Colonic mucosa (tissue), 4 donors: Measurements from ENCODE around the gene PTPRN2. TPM values are rescaled to one million over a fixed set of nuclear protein-coding genes. Genes with fewer than 3 reads are reported as not detected.

Experiments
- DNase-seq: peaks from one replicate; pipeline ENCODE4 v3.0.0-alpha.2; 2020
- H3K27ac ChIP-seq: fragments of 200-600 bp; one replicate; pipeline ENCODE4 v1.8.0; 2021
- H3K27me3 ChIP-seq: fragments of 200-600 bp; one replicate; pipeline ENCODE4 v1.8.0; 2021
- H3K36me3 ChIP-seq: fragments of 200-600 bp; one replicate; pipeline ENCODE4 v1.8.0; 2021
- H3K4me1 ChIP-seq: fragments of 200-600 bp; one replicate; pipeline ENCODE4 v1.8.0; 2021; ENCODE audit warnings: mild to moderate bottlenecking
- H3K4me3 ChIP-seq: fragments of 200-600 bp; one replicate; pipeline ENCODE4 v1.8.0; 2021
- H3K9ac ChIP-seq, 2 donors: one replicate each; pipeline ENCODE4 v1.7.0; 2013; ENCODE audit warnings: control low read depth in 2 of 2, low read depth in 2 of 2, low read length in 2 of 2
- H3K9me3 ChIP-seq: fragments of 200-600 bp; one replicate; pipeline ENCODE4 v1.8.0; 2021
- intact Hi-C: fragments of 100-400 bp; cut with DNase I; formaldehyde crosslinking; loops from one replicate; pipeline ENCODE4 v1.14.1; 2022
- total RNA-seq, 2 donors: library from RNA; stranded (reverse); fragmentation: NEBNext Ultra II Directional in 1 of 2; extraction: Animal tissue kit (Norgen Biotek cat#: 25700) in 1 of 2; gene quantifications; one replicate each; pipeline ENCODE4 v1.2.1, GENCODE V29; 2021
- TF ChIP-seq, protein P1 (sequence below): fragments of 200-600 bp; IDR thresholded peaks from one replicate; pipeline ENCODE4 v1.8.0; 2022; ENCODE audit warnings: antibody characterized with exemption, mild to moderate bottlenecking
- donor health status: healthy.
- donor health status: DM: no; HTN: no; CAD: no.
- donor health status: DM: no; HTN: no; CAD: no.

PTPRN2 gene
- total RNA-seq, 2 donors from 2014 or later, result 14.7 to 21.6 TPM

DNA sequence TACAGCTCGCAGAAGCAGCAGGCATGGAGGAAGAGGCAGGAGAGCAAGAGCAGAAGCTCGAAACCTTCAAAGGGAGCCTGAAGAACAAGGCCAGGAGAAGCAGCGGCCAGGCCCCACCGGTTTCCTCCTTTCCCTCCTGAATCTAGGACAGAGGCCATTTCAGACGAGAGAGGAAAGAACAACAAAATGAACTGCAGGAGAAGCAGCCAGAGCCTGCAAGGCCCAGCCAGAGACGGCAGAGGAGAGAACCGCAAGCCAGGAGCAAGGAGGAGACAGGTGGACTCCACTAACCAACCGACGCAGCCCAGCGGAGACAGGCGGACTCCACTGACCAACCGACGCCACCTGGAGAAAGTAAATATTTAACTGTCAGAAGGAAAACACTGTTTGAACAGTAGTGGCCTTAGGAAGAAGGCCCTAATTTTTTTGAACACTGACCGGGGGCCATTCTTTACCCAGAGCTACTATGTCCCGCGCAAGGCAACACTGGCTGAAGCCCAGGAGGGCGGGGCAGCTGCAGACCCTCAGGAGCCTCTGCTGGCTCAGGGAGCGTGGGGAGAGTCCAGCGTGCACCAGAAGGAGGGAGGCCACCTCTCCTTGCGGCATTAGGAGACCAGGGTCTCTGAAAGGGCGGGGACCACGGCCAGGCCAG, 559.2 kb downstream of the PTPRN2 start:
- TF ChIP-seq, protein P1, sequence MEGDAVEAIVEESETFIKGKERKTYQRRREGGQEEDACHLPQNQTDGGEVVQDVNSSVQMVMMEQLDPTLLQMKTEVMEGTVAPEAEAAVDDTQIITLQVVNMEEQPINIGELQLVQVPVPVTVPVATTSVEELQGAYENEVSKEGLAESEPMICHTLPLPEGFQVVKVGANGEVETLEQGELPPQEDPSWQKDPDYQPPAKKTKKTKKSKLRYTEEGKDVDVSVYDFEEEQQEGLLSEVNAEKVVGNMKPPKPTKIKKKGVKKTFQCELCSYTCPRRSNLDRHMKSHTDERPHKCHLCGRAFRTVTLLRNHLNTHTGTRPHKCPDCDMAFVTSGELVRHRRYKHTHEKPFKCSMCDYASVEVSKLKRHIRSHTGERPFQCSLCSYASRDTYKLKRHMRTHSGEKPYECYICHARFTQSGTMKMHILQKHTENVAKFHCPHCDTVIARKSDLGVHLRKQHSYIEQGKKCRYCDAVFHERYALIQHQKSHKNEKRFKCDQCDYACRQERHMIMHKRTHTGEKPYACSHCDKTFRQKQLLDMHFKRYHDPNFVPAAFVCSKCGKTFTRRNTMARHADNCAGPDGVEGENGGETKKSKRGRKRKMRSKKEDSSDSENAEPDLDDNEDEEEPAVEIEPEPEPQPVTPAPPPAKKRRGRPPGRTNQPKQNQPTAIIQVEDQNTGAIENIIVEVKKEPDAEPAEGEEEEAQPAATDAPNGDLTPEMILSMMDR, result no peak
- Histone ChIP-seq H3K4me1 (no peaks in the 10 kb centered on the region), H3K27ac (no peak overlapping the region), H3K27me3 (no peaks in the 10 kb centered on the region), H3K36me3 (no peaks in the 10 kb centered on the region), H3K9ac (no peak overlapping the region), H3K4me3 (no peak overlapping the region), H3K9me3 (no peaks in the 10 kb centered on the region)
- intact Hi-C loops, result no loop called here
- peak; percentile 29 for DNase-seq

DNA sequence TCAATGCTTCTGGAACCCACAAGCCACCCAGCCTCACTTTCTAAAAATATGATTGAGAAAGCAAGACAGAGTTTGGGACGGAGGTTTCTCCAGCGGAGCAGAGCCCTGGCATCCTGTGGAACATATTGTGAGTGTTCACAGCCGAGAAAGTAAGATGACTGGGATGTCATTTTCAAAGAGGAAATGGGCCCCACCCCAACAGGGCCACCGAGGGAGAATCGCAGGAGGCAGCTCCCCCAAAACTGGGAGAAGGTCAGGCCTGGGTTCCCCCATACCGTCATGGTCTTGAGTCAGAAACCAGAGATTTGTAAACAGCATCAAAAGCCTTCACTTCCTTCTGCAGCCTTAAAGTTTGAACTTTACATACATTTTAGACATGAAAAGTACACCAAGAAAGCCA, 560.0 kb downstream of the PTPRN2 start:
- no peak overlapping the region for H3K9ac ChIP-seq
- TF ChIP-seq, protein P1, result no peak
- no peak for DNase-seq
- no peaks in the 10 kb centered on the region for H3K36me3 ChIP-seq
- no peak overlapping the region for H3K4me3 ChIP-seq
- H3K27me3 ChIP-seq, result no peaks in the 10 kb centered on the region
- no peaks in the 10 kb centered on the region for H3K4me1 ChIP-seq
- intact Hi-C loops, result no loop called here
- H3K27ac ChIP-seq, result no peak overlapping the region
- H3K9me3 ChIP-seq, result no peaks in the 10 kb centered on the region

DNA sequence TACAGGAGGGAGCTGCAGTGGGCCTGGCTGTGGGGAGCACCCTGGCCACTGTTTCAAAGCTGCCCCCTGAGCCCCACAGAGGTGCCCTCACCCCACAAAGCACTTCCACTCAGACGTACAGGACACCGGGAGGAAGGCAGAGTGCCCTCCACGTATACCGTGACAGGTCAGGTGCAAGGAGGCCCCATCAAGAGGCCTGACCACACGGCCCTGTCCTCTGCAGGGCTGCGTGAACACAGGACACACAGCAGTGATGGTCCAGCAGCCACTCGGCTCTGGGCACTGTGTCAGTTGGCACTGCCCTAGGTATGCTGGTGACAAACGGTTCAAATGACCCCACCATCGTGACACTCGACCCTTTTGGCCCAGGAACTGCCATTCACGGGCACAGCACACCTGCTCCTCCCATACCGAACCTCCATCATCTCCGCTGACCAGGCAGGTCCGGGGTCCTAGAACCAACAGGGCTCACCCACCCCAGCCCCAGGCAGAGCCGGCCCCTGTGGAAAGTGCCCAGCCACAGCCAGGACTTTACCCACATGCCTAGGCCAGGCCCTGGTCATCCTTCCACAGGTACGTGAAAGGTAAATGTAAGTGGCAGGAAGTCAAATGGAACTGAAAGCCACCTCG, 560.9 kb downstream of the PTPRN2 start:
- Histone ChIP-seq H3K27me3 (no peaks in the 10 kb centered on the region), H3K9ac (no peak overlapping the region), H3K36me3 (no peaks in the 10 kb centered on the region), H3K4me1 (no peaks in the 10 kb centered on the region), H3K9me3 (no peaks in the 10 kb centered on the region), H3K27ac (no peak overlapping the region), H3K4me3 (no peak overlapping the region)
- intact Hi-C loops, result no loop called here
- TF ChIP-seq, protein P1, result no peak
- no peak for DNase-seq

DNA sequence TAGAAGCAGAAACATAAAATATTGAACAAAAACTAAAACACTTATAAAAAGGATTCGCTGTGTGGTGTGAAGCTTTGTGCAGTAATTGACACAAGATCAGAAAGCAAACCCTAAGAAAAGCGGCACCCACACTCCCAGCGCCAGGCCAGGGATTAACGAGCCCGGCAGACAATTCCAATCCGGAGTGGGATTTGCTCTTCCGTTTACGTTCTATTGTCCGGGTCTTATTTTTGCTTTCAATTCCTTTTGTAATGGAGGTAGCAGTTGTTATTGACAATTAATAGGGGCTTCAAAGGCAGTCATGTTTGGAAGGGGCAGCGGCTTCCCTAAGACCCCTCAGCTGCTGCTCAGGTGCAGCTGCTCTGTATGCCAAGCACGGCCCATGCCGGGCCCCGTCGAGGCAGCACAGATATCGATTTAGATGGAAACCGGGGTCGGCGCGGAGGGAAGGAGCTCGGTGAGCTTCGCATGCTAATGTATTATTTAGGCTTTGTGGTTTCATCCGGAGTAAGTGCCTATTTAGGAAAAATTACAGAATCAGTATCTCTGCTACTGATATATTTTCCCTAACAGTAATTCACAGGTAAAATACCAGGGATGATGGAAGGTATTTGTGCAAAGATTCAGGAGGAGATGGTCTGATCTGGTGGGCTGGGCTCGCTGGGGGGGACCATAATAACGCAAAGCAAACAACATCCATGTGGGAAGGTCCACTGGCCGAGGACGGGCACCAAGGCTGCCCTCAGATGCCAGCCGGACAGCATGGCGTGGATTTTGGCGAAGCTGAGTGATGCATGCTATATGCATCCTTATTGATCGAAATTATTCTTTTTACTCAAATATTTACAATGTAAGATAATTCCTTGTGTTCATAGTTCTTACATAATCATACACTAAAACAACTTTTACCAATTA, 561.7 kb downstream of the PTPRN2 start:
- no peak for DNase-seq
- no peaks in the 10 kb centered on the region for H3K9me3 ChIP-seq
- TF ChIP-seq, protein P1, result no peak
- no peak overlapping the region for H3K4me3 ChIP-seq
- H3K4me1 ChIP-seq, result no peaks in the 10 kb centered on the region
- no peaks in the 10 kb centered on the region for H3K36me3 ChIP-seq
- H3K27me3 ChIP-seq, result no peaks in the 10 kb centered on the region
- no peak overlapping the region for H3K9ac ChIP-seq
- H3K27ac ChIP-seq, result no peak overlapping the region
- intact Hi-C loops, result no loop called here

DNA sequence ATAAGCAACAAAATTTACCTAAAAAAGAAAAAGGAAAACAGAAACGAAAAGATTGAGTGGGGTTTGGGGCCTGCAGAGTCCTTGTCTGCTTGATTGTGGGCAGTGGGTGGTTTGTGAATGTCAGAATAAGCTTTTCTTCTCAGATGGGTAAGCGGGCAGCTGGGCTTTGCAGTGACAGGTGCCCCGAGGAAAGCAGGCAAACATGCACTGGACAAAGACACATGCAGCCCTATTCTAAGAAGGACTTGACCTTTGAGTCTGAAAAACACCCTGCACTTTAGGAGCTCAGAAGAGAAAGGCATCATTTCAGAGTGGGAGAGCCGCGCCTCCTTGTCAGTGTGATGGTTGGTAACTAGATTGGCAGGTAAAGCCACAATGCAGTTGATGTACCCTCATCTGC, 562.7 kb downstream of the PTPRN2 start:
- TF ChIP-seq, protein P1, result no peak
- Histone ChIP-seq H3K27me3 (no peaks in the 10 kb centered on the region), H3K36me3 (no peaks in the 10 kb centered on the region), H3K9ac (no peak overlapping the region), H3K4me3 (no peak overlapping the region), H3K9me3 (no peaks in the 10 kb centered on the region), H3K4me1 (no peaks in the 10 kb centered on the region), H3K27ac (no peak overlapping the region)
- no peak for DNase-seq
- intact Hi-C loops, result no loop called here
